OCI-LY1 (cell line): ENCODE measurements around the gene NCAPD2.

ENCODE experiments used
- EZH2 ChIP-seq: fragments of 200-600 bp; sonication (generic), shearing (Covaris generic); IDR thresholded peaks from 2 replicates; pipeline ENCODE4 v1.8.0; 2017; ENCODE audit warnings: borderline replicate concordance, mixed run types, mild to moderate bottlenecking, antibody characterized with exemption, low read length, moderate library complexity, mixed read lengths
- TF ChIP-seq, protein P1 (sequence below): fragments of 200-600 bp; sonication (generic), shearing (Covaris generic); IDR thresholded peaks from 2 replicates; pipeline ENCODE4 v1.5.1; 2017; ENCODE audit warnings: mild to moderate bottlenecking, antibody characterized with exemption, low read length, moderate library complexity, mixed read lengths

DNA sequence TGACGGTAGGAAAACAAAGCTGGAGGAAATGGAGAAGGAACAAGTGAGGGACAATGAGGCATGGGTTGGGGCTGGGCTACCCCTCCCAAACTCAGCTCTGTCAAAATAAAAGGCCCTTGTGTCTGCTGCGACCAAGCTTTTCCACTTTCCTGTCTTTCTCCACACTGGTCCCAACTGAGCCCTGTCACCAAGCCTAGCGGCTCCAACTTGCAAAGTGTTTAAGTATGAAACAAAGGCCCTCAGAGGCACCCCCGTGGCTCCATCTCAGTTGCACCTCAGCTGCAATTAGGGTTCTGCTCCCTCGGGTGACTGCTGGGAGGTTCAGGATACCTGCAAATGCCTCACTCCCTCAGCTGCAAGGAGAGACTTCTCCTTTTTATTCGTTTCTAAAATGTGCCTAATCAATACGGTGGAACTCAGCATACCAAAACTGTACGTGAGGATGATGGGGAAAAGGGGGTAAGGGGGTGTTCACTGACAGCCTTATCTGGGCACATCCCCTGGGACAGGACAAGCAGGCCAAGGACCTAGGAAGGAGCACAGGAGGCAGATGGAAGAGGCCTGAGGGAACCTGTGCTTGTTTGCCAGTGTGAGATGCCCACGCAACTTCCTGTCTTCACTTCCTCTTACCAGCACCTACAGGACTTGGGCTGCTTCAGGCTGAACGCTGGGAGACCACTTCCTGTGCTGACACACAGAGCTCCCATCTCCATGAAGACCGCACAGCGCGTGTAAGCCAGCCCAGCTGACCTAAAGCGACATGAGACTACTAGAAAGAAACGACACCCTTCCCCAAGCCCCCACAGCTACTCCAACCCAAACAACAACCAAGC is 32.3 kb upstream of the NCAPD2 start:
- TF ChIP-seq, protein P1, sequence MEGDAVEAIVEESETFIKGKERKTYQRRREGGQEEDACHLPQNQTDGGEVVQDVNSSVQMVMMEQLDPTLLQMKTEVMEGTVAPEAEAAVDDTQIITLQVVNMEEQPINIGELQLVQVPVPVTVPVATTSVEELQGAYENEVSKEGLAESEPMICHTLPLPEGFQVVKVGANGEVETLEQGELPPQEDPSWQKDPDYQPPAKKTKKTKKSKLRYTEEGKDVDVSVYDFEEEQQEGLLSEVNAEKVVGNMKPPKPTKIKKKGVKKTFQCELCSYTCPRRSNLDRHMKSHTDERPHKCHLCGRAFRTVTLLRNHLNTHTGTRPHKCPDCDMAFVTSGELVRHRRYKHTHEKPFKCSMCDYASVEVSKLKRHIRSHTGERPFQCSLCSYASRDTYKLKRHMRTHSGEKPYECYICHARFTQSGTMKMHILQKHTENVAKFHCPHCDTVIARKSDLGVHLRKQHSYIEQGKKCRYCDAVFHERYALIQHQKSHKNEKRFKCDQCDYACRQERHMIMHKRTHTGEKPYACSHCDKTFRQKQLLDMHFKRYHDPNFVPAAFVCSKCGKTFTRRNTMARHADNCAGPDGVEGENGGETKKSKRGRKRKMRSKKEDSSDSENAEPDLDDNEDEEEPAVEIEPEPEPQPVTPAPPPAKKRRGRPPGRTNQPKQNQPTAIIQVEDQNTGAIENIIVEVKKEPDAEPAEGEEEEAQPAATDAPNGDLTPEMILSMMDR: no peak
- TF ChIP-seq EZH2: no peak
